GM06990 (cell line): ENCODE measurements around the gene DLG4.

Experiments
- DNase-seq: peaks from one replicate; pipeline ENCODE4 v3.0.0-alpha.2; 2011; ENCODE audit not compliant: insufficient read length; ENCODE audit errors: extremely low read depth
- H3K27me3 ChIP-seq: replicated peaks from 2 replicates; pipeline ENCODE4 v1.6.0; 2011; ENCODE audit warnings: low read length; ENCODE audit not compliant: control insufficient read depth, insufficient read depth
- H3K36me3 ChIP-seq: 2 replicates; pipeline ENCODE4 v1.5.1; 2011; ENCODE audit warnings: low read length; ENCODE audit not compliant: control insufficient read depth, insufficient read depth
- H3K4me3 ChIP-seq: replicated peaks from 2 replicates; pipeline ENCODE4 v1.5.1; 2011; ENCODE audit warnings: low read depth, mild to moderate bottlenecking, control low read depth, low read length
- TF ChIP-seq, protein P1 (sequence below): IDR thresholded peaks from 2 replicates; pipeline ENCODE4 v1.5.1; 2011; ENCODE audit warnings: low read length, control low read depth, mild to moderate bottlenecking, inconsistent platforms; ENCODE audit not compliant: insufficient read depth, poor library complexity, severe bottlenecking

DLG4 gene

DNA sequence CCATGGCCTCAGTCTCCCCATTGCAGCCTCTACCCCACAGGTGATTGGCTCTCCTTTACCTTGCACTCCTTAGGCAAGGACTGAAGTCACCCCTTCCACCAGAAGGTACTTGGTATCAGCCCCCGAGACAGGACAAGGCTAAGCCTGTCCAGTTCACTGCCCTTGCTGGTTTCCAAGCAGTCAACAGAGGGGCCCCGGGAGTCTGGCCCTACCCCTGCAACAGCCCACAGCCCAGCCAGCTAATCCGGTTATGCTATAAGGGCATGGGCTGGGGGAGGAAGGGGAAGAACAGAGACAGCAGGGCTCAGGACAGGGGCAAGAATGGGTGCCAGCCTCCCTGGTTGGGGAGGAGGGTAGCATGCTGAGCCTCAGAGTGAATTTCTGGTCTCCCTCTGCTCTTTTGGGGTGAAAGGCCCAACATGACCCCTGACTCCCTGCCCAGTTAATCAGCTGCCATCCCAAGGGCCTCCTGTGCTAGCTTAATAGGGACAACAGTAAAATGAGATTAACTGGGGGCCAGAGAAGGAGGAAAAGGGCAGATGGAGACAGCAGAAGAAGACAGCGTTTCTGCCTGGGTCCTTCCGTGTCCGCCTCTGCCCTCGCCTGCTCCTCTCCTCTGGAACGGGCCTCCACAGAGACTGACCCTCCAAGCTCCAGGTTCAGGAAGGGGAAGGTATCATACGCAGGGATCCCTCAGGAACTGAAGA is 10.7 kb downstream of the DLG4 start:
- no peak overlapping the region for H3K4me3 ChIP-seq
- TF ChIP-seq, protein P1, sequence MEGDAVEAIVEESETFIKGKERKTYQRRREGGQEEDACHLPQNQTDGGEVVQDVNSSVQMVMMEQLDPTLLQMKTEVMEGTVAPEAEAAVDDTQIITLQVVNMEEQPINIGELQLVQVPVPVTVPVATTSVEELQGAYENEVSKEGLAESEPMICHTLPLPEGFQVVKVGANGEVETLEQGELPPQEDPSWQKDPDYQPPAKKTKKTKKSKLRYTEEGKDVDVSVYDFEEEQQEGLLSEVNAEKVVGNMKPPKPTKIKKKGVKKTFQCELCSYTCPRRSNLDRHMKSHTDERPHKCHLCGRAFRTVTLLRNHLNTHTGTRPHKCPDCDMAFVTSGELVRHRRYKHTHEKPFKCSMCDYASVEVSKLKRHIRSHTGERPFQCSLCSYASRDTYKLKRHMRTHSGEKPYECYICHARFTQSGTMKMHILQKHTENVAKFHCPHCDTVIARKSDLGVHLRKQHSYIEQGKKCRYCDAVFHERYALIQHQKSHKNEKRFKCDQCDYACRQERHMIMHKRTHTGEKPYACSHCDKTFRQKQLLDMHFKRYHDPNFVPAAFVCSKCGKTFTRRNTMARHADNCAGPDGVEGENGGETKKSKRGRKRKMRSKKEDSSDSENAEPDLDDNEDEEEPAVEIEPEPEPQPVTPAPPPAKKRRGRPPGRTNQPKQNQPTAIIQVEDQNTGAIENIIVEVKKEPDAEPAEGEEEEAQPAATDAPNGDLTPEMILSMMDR = no peak

DNA sequence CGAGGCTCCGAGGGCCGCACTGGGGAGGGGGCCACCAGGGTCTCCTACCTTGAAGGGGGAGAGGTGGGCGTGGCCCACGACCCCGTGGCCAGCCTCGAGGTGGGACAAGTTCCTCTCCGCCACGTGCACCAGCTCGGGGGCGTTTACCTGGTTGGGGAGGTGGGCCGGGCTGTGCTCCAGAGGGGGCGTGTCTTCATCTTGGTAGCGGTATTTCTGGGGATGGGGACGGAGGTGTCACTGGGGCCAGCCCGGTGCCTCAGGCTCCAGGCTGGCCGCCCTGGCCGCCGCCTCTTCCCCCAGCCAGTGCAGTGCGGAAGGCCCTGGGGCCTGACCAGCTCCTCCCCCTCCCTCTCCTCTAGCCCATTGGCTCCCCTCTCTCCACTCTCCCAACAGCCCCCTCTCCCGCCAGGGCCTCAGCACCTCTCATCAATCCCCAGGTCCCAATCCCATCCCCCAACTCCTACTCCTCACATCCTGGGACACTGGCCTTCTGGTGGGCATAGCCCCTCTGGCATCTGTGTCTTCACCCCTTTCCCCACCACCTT is 11.5 kb downstream of the DLG4 start:
- Histone ChIP-seq H3K36me3 (no peaks in the 10 kb centered on the region), H3K27me3 (no peaks in the 10 kb centered on the region), H3K4me3 (no peak overlapping the region)
- TF ChIP-seq, protein P1 = no peak
- DNase-seq = no peak

More for the DNA sequence above, 10.7 kb downstream of the DLG4 start:
- Histone ChIP-seq H3K27me3 (no peaks in the 10 kb centered on the region), H3K36me3 (no peaks in the 10 kb centered on the region)
- no peak for DNase-seq

- H3K36me3 ChIP-seq = no peaks in the 10 kb centered on the region
- H3K27me3 ChIP-seq = no peaks in the 10 kb centered on the region
- no peak overlapping the region for H3K4me3 ChIP-seq
- TF ChIP-seq, protein P1 = no peak
- DNase-seq = no peak
These were observed 12.3 kb downstream of the DLG4 start for GRCh38 chr17:7207120-7208001.

GRCh38 chr17:7205561-7205960 is 14.1 kb downstream of the DLG4 start:
- Histone ChIP-seq H3K36me3 (no peaks in the 10 kb centered on the region), H3K27me3 (no peaks in the 10 kb centered on the region), H3K4me3 (peak overlapping the region; percentile 62)
- no peak for DNase-seq
- TF ChIP-seq, protein P1 = no peak

GRCh38 chr17:7204828-7205461 is 14.7 kb downstream of the DLG4 start:
- H3K4me3 ChIP-seq = peak overlapping the region; percentile 62
- peak; percentile 94 for DNase-seq

More at GRCh38 chr17:7204828-7205461, 14.7 kb downstream of the DLG4 start:
- TF ChIP-seq, protein P1 = no peak
- H3K27me3 ChIP-seq = no peaks in the 10 kb centered on the region
- no peaks in the 10 kb centered on the region for H3K36me3 ChIP-seq
